KMS-11 (cell line): ENCODE data around the gene ISG20.
"Not testable (repeated sequence)": the region's sequence is repeated elsewhere in the genome, so short reads cannot be mapped to it uniquely, and the experiment has no call there.

Experiments used
- H2AFZ ChIP-seq: fragments of 200-600 bp; sonication (generic); 2 replicates; pipeline ENCODE4 v1.6.1; 2016; ENCODE audit warnings: antibody characterized with exemption, mixed run types, low read depth
- H3K27ac ChIP-seq: fragments of 200-600 bp; sonication (generic); 2 replicates; pipeline ENCODE4 v1.6.1; 2016; ENCODE audit warnings: mild to moderate bottlenecking, mixed run types
- H3K27me3 ChIP-seq: fragments of 200-600 bp; sonication (generic); 2 replicates; pipeline ENCODE4 v1.6.1; 2017; ENCODE audit warnings: mild to moderate bottlenecking, low read depth, mixed run types, moderate library complexity; ENCODE audit not compliant: insufficient read depth
- H3K36me3 ChIP-seq: fragments of 200-600 bp; sonication (generic); 2 replicates; pipeline ENCODE4 v1.6.1; 2017; ENCODE audit warnings: mild to moderate bottlenecking, mixed run types; ENCODE audit not compliant: insufficient read depth
- H3K4me1 ChIP-seq: fragments of 200-600 bp; sonication (generic); 2 replicates; pipeline ENCODE4 v1.6.1; 2016; ENCODE audit warnings: mild to moderate bottlenecking, low read depth, mixed run types; ENCODE audit not compliant: poor library complexity, severe bottlenecking
- H3K4me2 ChIP-seq: fragments of 200-600 bp; sonication (generic); 2 replicates; pipeline ENCODE4 v1.7.0; 2016; ENCODE audit warnings: mild to moderate bottlenecking, mixed run types
- H3K4me3 ChIP-seq: fragments of 200-600 bp; sonication (generic); IDR thresholded peaks from 2 replicates; pipeline ENCODE4 v1.6.1; 2017; ENCODE audit warnings: low read depth, low read length, mixed read lengths; ENCODE audit not compliant: insufficient read depth
- H3K79me2 ChIP-seq: fragments of 200-600 bp; sonication (generic); 2 replicates; pipeline ENCODE4 v1.6.1; 2016; ENCODE audit warnings: low read depth, mixed run types; ENCODE audit not compliant: insufficient read depth
- H3K9ac ChIP-seq: fragments of 200-600 bp; sonication (generic); 2 replicates; pipeline ENCODE4 v1.6.1; 2016; ENCODE audit warnings: mild to moderate bottlenecking, mixed run types
- H4K20me1 ChIP-seq: fragments of 200-600 bp; sonication (generic); 2 replicates; pipeline ENCODE4 v1.6.1; 2016; ENCODE audit warnings: mild to moderate bottlenecking, mixed run types; ENCODE audit not compliant: insufficient read depth
- CTCF ChIP-seq: fragments of 200-600 bp; sonication (generic); conservative IDR thresholded peaks from 2 replicates; pipeline ENCODE4 v1.6.1; 2017; ENCODE audit warnings: low read depth, mild to moderate bottlenecking, antibody characterized with exemption, low read length, moderate library complexity, mixed read lengths

The ISG20 gene

GRCh38 chr15:88636654-88637053 is 2.2 kb upstream of the ISG20 start:
- H3K79me2 ChIP-seq = peaks cover 19% of the 10 kb centered on the region; the same call in 1 of the 2 replicates
- no peak for TF ChIP-seq CTCF
- H3K36me3 ChIP-seq = no peaks in the 10 kb centered on the region; the same call in 1 of the 2 replicates
- H3K27ac ChIP-seq = peak overlapping the region; percentile 86; the same call in 1 of the 2 replicates
- H4K20me1 ChIP-seq = no peaks in the 10 kb centered on the region
- H3K27me3 ChIP-seq = no peaks in the 10 kb centered on the region
- no peak overlapping the region for H3K4me3 ChIP-seq
- H3K4me2 ChIP-seq = peak overlapping the region; percentile 85; the same call in 1 of the 2 replicates
- peaks cover 90% of the 10 kb centered on the region for H3K4me1 ChIP-seq
- H3K9ac ChIP-seq = no peak overlapping the region
- no peak overlapping the region for H2AFZ ChIP-seq

- Histone ChIP-seq H2AFZ (no peak overlapping the region), H3K27me3 (no peaks in the 10 kb centered on the region), H4K20me1 (no peaks in the 10 kb centered on the region), H3K79me2 (peaks cover 14% of the 10 kb centered on the region; the same call in 1 of the 2 replicates), H3K36me3 (no peaks in the 10 kb centered on the region), H3K9ac (peak overlapping the region; percentile 67; the same call in 1 of the 2 replicates), H3K4me1 (peaks cover 84% of the 10 kb centered on the region), H3K27ac (peak overlapping the region; percentile 86), H3K4me3 (no peak overlapping the region), H3K4me2 (peak overlapping the region; percentile 85)
- TF ChIP-seq CTCF = no peak
Observed at GRCh38 chr15:88637436-88637835, 1.4 kb upstream of the ISG20 start.

- H2AFZ ChIP-seq = peak overlapping the region; percentile 10; the same call in 1 of the 2 replicates
Observed at GRCh38 chr15:88637841-88638625, 783 bp upstream of the ISG20 start.

GRCh38 chr15:88641959-88642452 is 3.2 kb downstream of the ISG20 start:
- no peak overlapping the region for H3K27ac ChIP-seq
- no peak overlapping the region for H3K9ac ChIP-seq
- no peaks in the 10 kb centered on the region for H4K20me1 ChIP-seq
- no peak overlapping the region for H3K4me2 ChIP-seq
- H2AFZ ChIP-seq = no peak overlapping the region
- no peaks in the 10 kb centered on the region for H3K27me3 ChIP-seq
- H3K79me2 ChIP-seq = no peaks in the 10 kb centered on the region
- H3K4me1 ChIP-seq = peaks cover 39% of the 10 kb centered on the region
- no peak overlapping the region for H3K4me3 ChIP-seq
- H3K36me3 ChIP-seq = no peaks in the 10 kb centered on the region
- no peak for TF ChIP-seq CTCF

More at GRCh38 chr15:88637841-88638625, 783 bp upstream of the ISG20 start:
- Histone ChIP-seq H3K4me2 (peak overlapping the region; percentile 85), H3K27ac (peak overlapping the region; percentile 86), H3K4me3 (no peak overlapping the region), H3K4me1 (peaks cover 78% of the 10 kb centered on the region), H3K79me2 (peaks cover 10% of the 10 kb centered on the region; the same call in 1 of the 2 replicates), H4K20me1 (no peaks in the 10 kb centered on the region), H3K36me3 (no peaks in the 10 kb centered on the region), H3K9ac (peak overlapping the region; percentile 67), H3K27me3 (no peaks in the 10 kb centered on the region)
- no peak for TF ChIP-seq CTCF

- not testable (repeated sequence) for H3K4me3 ChIP-seq, H3K27me3 ChIP-seq, H4K20me1 ChIP-seq, H3K79me2 ChIP-seq, H3K27ac ChIP-seq, H2AFZ ChIP-seq, H3K36me3 ChIP-seq, H3K9ac ChIP-seq, H3K4me2 ChIP-seq
- H3K4me1 ChIP-seq = peaks cover 34% of the 10 kb centered on the region
Observed at GRCh38 chr15:88642514-88642913, 3.7 kb downstream of the ISG20 start.
